ENCODE results near the gene FCN2. TPM values are rescaled to one million over a fixed set of nuclear protein-coding genes. Genes with fewer than 3 reads are reported as not detected.

The FCN2 gene
- total RNA-seq, 1 donor from 2014 or later, result not detected

DNA sequence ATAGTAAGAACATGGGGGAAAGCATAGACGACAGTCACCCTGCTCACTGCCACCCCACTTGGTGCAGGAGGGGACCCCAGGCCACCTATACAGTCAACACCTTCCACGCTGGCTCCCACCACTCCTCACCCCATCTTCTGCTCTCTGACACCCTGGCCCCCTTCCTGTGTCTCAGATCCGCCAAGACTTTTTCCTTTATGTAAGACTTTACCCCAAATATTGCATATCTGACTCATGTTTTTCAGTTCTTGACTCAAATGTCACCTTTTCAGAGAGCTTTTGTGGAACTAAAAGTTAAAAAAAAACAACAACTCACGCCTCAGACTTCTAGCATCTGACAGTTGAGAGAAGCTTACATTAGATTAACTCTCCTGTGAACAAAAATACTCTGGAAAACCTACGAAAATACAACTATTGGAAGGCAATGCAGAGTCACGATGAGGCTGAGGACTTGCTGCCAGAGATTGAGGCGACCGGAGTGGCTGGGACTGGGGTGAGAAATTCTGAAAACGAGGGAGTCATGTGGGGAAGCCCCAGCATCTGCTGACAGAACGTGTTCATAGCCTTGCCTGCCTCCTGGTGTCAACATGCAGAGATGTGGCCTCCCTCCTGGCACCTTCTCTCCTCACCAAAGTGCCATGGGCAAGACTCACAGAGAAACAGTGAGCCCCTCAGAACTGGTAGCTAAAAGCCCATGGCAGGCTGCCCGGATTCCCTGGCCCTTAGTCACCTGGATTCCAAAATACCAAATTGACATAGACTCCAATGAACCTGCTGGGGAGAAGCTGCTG is 22.4 kb upstream of the FCN2 start:
- Mint-ChIP-seq H3K36me3 (ENCODE audit: unreplicated experiment) (peaks cover 1% of the 10 kb centered on the region), H3K9me3 (ENCODE audit: unreplicated experiment) (peaks cover 20% of the 10 kb centered on the region), H3K4me3 (ENCODE audit: unreplicated experiment) (no peak overlapping the region), H3K27me3 (ENCODE audit: unreplicated experiment) (no peaks in the 10 kb centered on the region), H3K4me1 (ENCODE audit: unreplicated experiment) (no peaks in the 10 kb centered on the region), H3K27ac (ENCODE audit: unreplicated experiment) (no peak overlapping the region)
- DNase-seq (ENCODE audit: extremely low spot score, unreplicated experiment), result peak; percentile 51
- TF ChIP-seq CTCF (IDR thresholded peaks at IDR 0.05), result no peak

DNA sequence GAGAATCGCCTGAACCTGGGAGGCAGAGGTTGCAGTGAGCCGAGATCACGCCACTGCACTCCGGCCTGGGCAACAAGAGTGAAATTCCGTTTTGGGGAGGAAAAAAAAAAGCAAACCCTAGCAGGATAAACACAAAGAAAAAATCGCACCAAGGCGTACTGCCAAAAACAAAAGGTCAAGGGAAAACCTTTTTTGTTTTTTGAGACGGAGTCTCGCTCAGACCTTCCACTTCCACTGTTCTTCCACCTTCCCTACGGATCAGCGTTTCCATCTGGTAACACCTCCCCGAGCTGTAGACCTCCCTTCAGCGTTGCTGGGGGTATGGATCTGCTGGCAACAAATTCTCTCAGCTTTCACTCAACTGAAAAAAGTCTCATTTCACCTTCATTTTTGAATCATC is 20.1 kb upstream of the FCN2 start:
- H3K9me3 Mint-ChIP-seq (ENCODE audit: unreplicated experiment), result peaks cover 20% of the 10 kb centered on the region
- H3K36me3 Mint-ChIP-seq (ENCODE audit: unreplicated experiment), result peaks cover 1% of the 10 kb centered on the region
- H3K4me1 Mint-ChIP-seq (ENCODE audit: unreplicated experiment), result peaks cover 6% of the 10 kb centered on the region
- DNase-seq (ENCODE audit: extremely low spot score, unreplicated experiment), result no peak
- TF ChIP-seq CTCF (IDR thresholded peaks at IDR 0.05), result no peak
- H3K27ac Mint-ChIP-seq (ENCODE audit: unreplicated experiment), result no peak overlapping the region
- H3K27me3 Mint-ChIP-seq (ENCODE audit: unreplicated experiment), result no peaks in the 10 kb centered on the region
- no peak overlapping the region for H3K4me3 Mint-ChIP-seq (ENCODE audit: unreplicated experiment)

DNA sequence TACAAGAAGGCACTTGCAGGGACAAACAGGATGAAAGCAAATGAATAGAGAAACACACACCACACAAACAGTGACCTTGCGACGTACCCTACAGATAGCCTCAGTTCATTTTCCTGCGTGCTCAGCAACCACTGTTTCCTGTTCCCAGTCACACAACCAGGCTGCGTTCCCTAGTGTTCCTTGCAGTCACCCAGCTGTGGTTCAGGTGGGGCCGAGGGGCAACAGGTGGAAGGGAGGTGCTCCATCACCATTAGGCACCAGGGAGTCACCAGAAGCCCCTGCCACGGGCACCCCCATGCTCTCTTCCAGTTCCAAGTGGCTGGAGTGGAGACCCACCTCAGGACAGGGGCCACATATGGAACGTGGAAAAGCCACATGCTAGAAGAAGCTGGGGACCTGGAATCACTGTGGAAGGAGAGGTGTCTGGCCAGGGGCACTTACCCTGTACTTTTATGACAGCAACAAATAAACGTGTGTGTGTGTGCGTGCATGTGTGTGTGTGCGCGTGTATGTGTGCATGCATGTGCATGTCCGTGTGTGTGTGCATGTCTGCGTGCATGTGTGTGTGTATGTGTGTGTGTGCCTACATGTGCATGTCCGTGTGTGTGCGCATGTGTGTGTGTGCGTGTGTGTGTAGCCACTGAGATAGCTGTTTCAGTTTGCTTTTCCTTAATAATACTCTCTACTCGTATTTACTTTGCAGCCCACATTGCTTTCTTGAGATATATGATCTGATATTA is 18.8 kb upstream of the FCN2 start:
- Mint-ChIP-seq H3K27me3 (ENCODE audit: unreplicated experiment) (no peaks in the 10 kb centered on the region), H3K4me3 (ENCODE audit: unreplicated experiment) (no peak overlapping the region), H3K27ac (ENCODE audit: unreplicated experiment) (no peak overlapping the region), H3K9me3 (ENCODE audit: unreplicated experiment) (peaks cover 19% of the 10 kb centered on the region), H3K4me1 (ENCODE audit: unreplicated experiment) (peaks cover 6% of the 10 kb centered on the region), H3K36me3 (ENCODE audit: unreplicated experiment) (peaks cover 1% of the 10 kb centered on the region)
- no peak for DNase-seq (ENCODE audit: extremely low spot score, unreplicated experiment)
- TF ChIP-seq CTCF (IDR thresholded peaks at IDR 0.05), result no peak

DNA sequence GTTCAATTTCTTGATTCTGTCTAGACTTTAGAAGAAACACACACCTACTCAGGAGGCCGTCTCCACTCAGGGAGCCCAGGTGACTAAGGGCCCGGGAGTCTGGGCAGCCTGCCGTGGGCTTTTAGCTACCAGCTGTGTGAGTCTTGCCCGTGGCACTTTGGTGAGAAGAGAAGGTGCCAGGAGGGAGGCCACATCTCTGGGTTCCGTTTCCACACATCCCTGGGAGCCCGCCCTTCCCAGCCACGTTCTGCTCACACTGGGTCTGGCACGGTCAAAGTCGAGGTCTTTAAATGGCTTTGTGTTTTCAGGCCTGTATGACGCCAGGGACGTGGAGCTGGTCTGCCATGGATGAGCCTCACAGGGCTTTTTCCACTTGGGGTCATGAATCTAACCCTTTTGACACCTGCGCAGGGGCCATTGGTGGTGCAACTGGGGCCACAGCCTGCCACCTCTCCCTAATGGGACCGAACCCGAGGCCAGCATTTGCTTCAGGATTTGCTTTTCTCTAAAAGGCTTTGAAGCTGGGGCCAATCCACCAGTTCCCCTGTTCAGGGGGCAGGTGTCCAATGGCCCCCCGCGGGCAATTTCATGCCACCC is 17.2 kb upstream of the FCN2 start:
- TF ChIP-seq CTCF (IDR thresholded peaks at IDR 0.05), result no peak
- H3K9me3 Mint-ChIP-seq (ENCODE audit: unreplicated experiment), result peaks cover 13% of the 10 kb centered on the region
- DNase-seq (ENCODE audit: extremely low spot score, unreplicated experiment), result peak; percentile 68
- peaks cover 1% of the 10 kb centered on the region for H3K36me3 Mint-ChIP-seq (ENCODE audit: unreplicated experiment)
- no peak overlapping the region for H3K4me3 Mint-ChIP-seq (ENCODE audit: unreplicated experiment)
- H3K27me3 Mint-ChIP-seq (ENCODE audit: unreplicated experiment), result peaks cover 2% of the 10 kb centered on the region
- H3K27ac Mint-ChIP-seq (ENCODE audit: unreplicated experiment), result no peak overlapping the region
- peaks cover 6% of the 10 kb centered on the region for H3K4me1 Mint-ChIP-seq (ENCODE audit: unreplicated experiment)

Measured in osteocyte (in vitro differentiated cells).